ENCODE results near the gene AK2.
"Not testable (repeated sequence)": the region's sequence is repeated elsewhere in the genome, so short reads cannot be mapped to it uniquely, and the experiment has no call there.

DNA sequence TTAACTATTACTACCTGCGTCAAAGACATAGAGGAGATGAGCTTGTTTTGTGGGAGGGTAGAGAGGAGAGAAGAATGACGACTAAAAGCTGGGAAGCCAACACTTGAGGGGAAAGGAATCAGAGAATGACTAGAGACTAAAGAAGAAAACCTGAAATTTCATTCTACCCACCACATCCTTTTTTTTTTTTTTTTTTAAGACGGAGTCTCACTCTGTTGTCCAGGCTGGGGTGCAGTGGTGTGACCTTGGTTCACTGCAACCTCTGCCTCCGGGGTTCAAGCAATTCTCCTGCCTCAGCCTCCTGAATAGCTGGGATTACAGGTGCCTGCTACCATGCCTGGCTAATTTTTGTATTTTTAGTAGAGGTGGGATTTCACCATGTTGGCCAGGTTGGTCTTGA is 9.6 kb upstream of the AK2 start:
- TF ChIP-seq POLR2AphosphoS5 (IDR thresholded peaks at IDR 0.05; ENCODE audit: low read depth, low read length); POLR2A (IDR thresholded peaks at IDR 0.05; ENCODE audit: low read depth, low read length); TAF1 (IDR thresholded peaks at IDR 0.05; ENCODE audit: borderline replicate concordance, low read depth, low read length): not testable (repeated sequence)
